ENCODE measurements around the gene KATNAL1.

GRCh38 chr13:30156270-30156669 lies 151.1 kb downstream of the KATNAL1 start:
- no peak for TF ChIP-seq CTCF (IDR thresholded peaks at IDR 0.05)
- no peak for TF ChIP-seq E2F5 (CRISPR knock-in tag; IDR thresholded peaks at IDR 0.05)

Data from WTC11 (cell line).